SJSA1 (cell line): Measurements from ENCODE around the gene NELL1. TPM values are rescaled to one million over a fixed set of nuclear protein-coding genes. Genes with fewer than 3 reads are reported as not detected.

Experiments
- DNase-seq, 2 experiments: peaks; one replicate each; pipeline ENCODE4 v3.0.0-alpha.2; 2015 to 2020; ENCODE audit warnings: low spot score in 2 of 2, low read depth in 1 of 2
- H3K27ac ChIP-seq: fragments of 250-450 bp; sonication (Bioruptor Pico); 2 replicates; pipeline ENCODE4 v1.5.1; 2020; ENCODE audit warnings: mild to moderate bottlenecking, moderate library complexity
- H3K27me3 ChIP-seq: fragments of 250-450 bp; sonication (Bioruptor Pico); replicated peaks from 2 replicates; pipeline ENCODE4 v1.5.1; 2020; ENCODE audit warnings: mild to moderate bottlenecking, moderate library complexity
- H3K36me3 ChIP-seq: fragments of 250-450 bp; sonication (Bioruptor Pico); 2 replicates; pipeline ENCODE4 v1.5.1; 2020; ENCODE audit warnings: mild to moderate bottlenecking
- H3K4me1 ChIP-seq: fragments of 250-450 bp; sonication (Bioruptor Pico); replicated peaks from 2 replicates; pipeline ENCODE4 v1.6.1; 2021; ENCODE audit warnings: mild to moderate bottlenecking
- H3K4me3 ChIP-seq: fragments of 250-450 bp; sonication (Bioruptor Pico); 2 replicates; pipeline ENCODE4 v1.5.1; 2020; ENCODE audit warnings: mild to moderate bottlenecking
- H3K9me3 ChIP-seq: fragments of 250-450 bp; sonication (Bioruptor Pico); replicated peaks from 2 replicates; pipeline ENCODE4 v1.5.1; 2020; ENCODE audit warnings: mild to moderate bottlenecking
- total RNA-seq: library from RNA; depleted of rRNA; stranded (reverse); fragments of >200 nt; shearing (Covaris generic); gene quantifications from 2 replicates; pipeline ENCODE4 v1.2.3, GENCODE V29; 2014

Gene NELL1
- total RNA-seq, 1 experiment from 2014 or later = not detected

DNA sequence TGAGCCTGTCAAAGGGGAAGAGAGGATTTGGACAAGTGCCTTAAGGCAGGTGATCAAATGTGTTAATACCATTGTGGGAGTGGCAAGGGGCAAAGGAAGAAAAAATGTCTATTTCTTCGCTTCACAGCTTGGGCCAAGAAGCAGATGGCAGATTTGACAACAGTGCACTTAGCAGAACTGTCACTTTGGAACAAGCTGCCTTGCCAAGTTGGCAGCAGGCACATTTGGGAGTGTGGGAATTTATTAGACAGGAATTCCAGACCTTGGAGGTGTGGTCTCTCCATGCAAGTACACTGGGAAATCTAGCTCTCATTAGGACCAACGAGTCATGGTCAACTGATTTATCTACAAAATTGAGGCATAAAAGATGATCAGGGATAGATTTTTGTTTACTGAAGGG is 265.1 kb downstream of the NELL1 start:
- no peaks in the 10 kb centered on the region; the same call in 1 of the 2 replicates for H3K9me3 ChIP-seq
- DNase-seq = no peak
- H3K27me3 ChIP-seq = no peaks in the 10 kb centered on the region
- no peaks in the 10 kb centered on the region for H3K4me1 ChIP-seq
- H3K36me3 ChIP-seq = no peaks in the 10 kb centered on the region
- H3K4me3 ChIP-seq = no peak overlapping the region
- H3K27ac ChIP-seq = no peak overlapping the region

DNA sequence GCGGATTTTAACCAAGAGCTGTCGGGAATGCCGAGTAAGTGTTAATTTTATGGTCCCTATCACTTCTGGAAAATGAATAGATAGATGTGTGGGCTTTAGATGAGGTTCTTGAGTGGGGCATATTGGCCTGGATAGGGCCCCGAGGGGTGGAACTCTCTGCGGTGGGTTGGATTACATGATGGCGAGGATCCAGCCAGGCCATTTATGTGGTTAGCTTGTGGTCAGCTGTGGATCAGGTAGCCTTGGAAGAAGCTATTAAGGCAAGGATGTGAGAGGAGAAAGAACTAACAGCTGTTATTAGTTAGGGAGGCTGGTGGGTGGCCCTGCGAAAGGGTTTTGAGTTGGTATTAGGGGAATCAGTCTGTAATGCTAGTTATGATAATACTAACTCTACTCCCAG is 268.4 kb downstream of the NELL1 start:
- H3K27me3 ChIP-seq = no peaks in the 10 kb centered on the region
- no peaks in the 10 kb centered on the region; the same call in 1 of the 2 replicates for H3K9me3 ChIP-seq
- DNase-seq = no peak
- H3K27ac ChIP-seq = no peak overlapping the region
- H3K4me1 ChIP-seq = no peaks in the 10 kb centered on the region
- H3K4me3 ChIP-seq = no peak overlapping the region
- no peaks in the 10 kb centered on the region for H3K36me3 ChIP-seq

- Histone ChIP-seq H3K36me3 (no peaks in the 10 kb centered on the region), H3K4me1 (no peaks in the 10 kb centered on the region), H3K4me3 (no peak overlapping the region), H3K27me3 (no peaks in the 10 kb centered on the region), H3K9me3 (peaks cover 6% of the 10 kb centered on the region; the same call in 1 of the 2 replicates), H3K27ac (no peak overlapping the region)
- no peak for DNase-seq
Observed at GRCh38 chr11:20949585-20949984, 280.2 kb downstream of the NELL1 start.

DNA sequence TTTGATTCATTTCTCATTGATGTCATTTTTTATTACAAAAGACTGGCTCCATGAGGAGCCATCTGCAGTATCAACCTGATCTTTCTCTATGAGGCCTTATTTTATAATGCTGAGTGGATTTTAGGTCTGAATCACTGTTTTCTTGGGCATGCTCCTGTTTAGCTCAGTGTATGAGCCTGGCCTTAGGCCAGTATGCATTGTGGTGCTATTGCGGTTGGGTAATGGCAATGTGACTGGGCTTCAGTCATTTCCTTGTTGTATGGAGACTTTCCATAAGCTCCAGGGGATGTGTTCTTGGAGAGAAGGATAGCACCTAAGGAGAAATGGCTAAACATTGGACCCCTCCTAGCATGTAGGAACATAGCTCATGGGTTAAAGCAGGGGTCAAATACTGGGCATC is 293.2 kb downstream of the NELL1 start:
- Histone ChIP-seq H3K27ac (no peak overlapping the region), H3K36me3 (no peaks in the 10 kb centered on the region), H3K4me1 (no peaks in the 10 kb centered on the region), H3K9me3 (peaks cover 4% of the 10 kb centered on the region; the same call in 1 of the 2 replicates), H3K4me3 (no peak overlapping the region), H3K27me3 (no peaks in the 10 kb centered on the region)
- DNase-seq = no peak

DNA sequence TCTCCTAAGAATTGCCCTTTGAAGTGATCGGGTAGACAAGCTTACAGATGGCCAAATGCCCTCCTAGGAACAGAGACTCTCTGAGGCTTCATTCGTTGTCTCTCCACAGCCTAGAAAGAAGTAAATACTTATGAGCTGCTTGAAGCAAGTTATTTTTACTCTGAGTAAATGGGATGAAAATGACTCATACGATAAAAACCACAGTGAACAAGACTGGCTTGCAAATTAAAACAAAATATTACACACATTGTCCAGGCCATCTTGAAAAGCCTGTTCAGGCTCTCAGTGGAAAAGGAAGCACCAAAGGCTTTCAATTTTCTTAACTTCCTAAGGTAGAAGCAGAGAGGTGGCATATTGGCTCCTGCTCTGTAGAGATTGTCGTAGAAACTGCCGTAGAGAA is 294.2 kb downstream of the NELL1 start:
- H3K27ac ChIP-seq = no peak overlapping the region
- no peaks in the 10 kb centered on the region for H3K4me1 ChIP-seq
- no peaks in the 10 kb centered on the region for H3K36me3 ChIP-seq
- DNase-seq = no peak
- H3K4me3 ChIP-seq = no peak overlapping the region
- no peaks in the 10 kb centered on the region for H3K27me3 ChIP-seq
- H3K9me3 ChIP-seq = peaks cover 4% of the 10 kb centered on the region; the same call in 1 of the 2 replicates

DNA sequence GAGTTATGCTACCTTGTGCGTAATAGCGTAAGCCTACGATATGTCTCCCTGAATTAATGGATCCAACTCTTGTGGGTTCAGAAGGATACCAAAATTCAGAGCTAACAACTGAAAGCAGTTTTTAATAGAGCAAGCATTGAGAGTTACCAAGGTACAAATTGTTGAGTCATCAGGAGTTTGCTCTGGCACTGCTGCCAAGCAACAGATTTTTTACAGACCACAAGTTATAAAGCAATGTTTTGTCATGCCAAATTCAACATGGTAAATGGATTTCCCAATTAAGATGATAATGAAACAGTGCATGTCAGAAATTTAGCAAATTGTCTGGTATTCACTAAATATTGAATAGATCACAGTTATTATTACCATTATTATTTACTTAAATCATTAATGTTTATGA is 295.6 kb downstream of the NELL1 start:
- DNase-seq = no peak
- no peaks in the 10 kb centered on the region for H3K4me1 ChIP-seq
- no peak overlapping the region for H3K4me3 ChIP-seq
- no peaks in the 10 kb centered on the region for H3K36me3 ChIP-seq
- H3K27me3 ChIP-seq = no peaks in the 10 kb centered on the region
- H3K27ac ChIP-seq = no peak overlapping the region
- peaks cover 2% of the 10 kb centered on the region; the same call in 1 of the 2 replicates for H3K9me3 ChIP-seq

DNA sequence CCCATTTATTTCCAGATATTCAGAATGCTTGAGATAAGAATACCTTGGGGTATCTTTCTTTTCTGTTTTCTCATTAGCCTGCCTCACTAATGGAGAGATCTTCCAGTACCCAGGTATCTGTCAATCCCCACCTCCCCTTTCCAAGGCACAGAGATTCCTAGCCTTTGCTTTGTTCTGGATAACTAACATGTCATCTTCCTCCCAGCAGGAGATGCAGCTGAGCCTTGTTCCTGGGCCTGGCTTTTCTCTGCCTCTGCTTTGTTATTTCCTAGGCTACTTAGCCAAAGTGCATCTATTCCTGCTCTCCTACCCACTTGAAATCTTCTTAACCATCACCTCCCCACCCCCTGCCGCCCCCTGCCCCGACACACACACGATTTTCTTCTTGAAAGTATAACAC is 297.1 kb downstream of the NELL1 start:
- H3K36me3 ChIP-seq = no peaks in the 10 kb centered on the region
- no peak overlapping the region for H3K27ac ChIP-seq
- no peaks in the 10 kb centered on the region for H3K27me3 ChIP-seq
- no peaks in the 10 kb centered on the region for H3K4me1 ChIP-seq
- H3K9me3 ChIP-seq = peaks cover 2% of the 10 kb centered on the region; the same call in 1 of the 2 replicates
- no peak for DNase-seq
- no peak overlapping the region for H3K4me3 ChIP-seq

DNA sequence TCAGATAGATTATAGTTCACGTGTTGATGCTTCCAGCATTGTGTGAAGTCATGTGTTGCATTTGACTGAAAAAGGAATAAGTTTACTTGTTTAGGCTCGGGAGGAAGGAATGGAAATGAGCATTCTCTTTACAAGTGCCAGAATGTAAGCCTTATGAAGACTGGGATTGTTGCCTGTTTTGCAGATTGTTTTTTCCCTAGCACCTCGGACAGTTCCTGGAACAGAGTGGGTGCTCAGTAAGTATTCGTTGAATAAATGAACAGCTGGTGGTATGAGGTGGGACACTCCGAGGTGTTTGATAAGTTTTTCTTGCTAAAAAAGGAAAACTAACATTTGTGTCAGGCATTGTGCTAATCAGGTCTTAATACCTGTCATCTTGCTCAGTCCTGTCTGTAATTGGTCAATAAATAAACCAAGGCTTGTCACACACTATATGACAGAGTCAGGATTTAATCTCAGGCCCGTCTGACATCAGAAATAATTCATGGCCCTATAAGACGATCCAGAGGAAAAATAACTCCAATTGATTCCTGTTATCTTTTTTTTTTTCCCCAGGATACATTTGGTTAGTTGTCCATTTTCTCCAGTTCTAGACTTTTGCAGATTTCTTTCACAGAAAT is 304.7 kb downstream of the NELL1 start:
- Histone ChIP-seq H3K27me3 (no peaks in the 10 kb centered on the region), H3K4me3 (no peak overlapping the region), H3K4me1 (no peaks in the 10 kb centered on the region), H3K9me3 (no peaks in the 10 kb centered on the region; the same call in 1 of the 2 replicates), H3K27ac (no peak overlapping the region), H3K36me3 (no peaks in the 10 kb centered on the region)
- no peak for DNase-seq

- no peaks in the 10 kb centered on the region for H3K36me3 ChIP-seq
- H3K4me3 ChIP-seq = no peak overlapping the region
- no peak overlapping the region for H3K27ac ChIP-seq
- no peaks in the 10 kb centered on the region for H3K9me3 ChIP-seq
- DNase-seq = no peak
- H3K4me1 ChIP-seq = no peaks in the 10 kb centered on the region
- H3K27me3 ChIP-seq = no peaks in the 10 kb centered on the region
Observed at GRCh38 chr11:20980736-20981135, 311.4 kb downstream of the NELL1 start.

DNA sequence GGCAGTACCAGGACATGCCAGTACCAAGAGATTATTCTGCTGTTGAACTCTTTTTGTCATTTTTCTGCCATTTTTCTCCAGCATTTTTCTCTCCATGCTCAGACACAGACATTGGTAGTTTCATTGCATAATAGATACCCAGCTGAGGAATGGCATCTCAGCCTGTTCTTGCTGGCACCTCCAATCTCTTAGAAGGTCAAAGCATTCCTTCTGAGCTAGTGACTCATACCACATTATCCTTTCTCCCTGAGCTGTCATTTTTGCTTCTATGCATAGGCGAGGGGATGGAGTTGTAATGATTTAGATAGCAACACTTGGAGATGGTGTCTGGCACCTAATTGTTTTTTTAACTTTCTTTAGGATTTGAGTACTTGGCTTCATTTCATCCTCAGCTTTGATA is 321.1 kb downstream of the NELL1 start:
- H3K27ac ChIP-seq = no peak overlapping the region
- no peaks in the 10 kb centered on the region for H3K4me1 ChIP-seq
- H3K36me3 ChIP-seq = no peaks in the 10 kb centered on the region
- no peaks in the 10 kb centered on the region for H3K27me3 ChIP-seq
- no peak for DNase-seq
- H3K4me3 ChIP-seq = no peak overlapping the region
- no peaks in the 10 kb centered on the region for H3K9me3 ChIP-seq

- H3K4me3 ChIP-seq = no peak overlapping the region
- H3K4me1 ChIP-seq = no peaks in the 10 kb centered on the region
- H3K27ac ChIP-seq = no peak overlapping the region
- no peak for DNase-seq
- H3K27me3 ChIP-seq = no peaks in the 10 kb centered on the region
- H3K9me3 ChIP-seq = no peaks in the 10 kb centered on the region; the same call in 1 of the 2 replicates
- no peaks in the 10 kb centered on the region for H3K36me3 ChIP-seq
Observed at GRCh38 chr11:20991471-20991870, 322.1 kb downstream of the NELL1 start.

DNA sequence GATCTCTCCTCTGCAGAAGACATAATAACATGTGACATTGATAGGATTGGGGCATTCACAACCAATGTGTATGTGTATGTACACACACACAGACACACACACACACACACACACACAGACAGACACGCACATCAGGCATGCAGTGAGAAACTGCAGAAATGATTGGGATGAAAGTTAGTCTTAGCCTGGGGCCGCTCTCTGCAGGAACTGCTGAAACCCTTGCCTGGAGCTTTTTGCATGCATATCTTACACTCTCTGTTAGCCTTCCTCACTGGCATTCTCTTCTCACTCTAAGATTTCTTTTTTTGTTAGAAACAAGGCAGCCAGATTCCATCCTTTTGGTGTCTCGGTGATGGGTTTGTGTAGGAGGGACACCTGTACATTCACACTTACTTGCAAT is 337.9 kb downstream of the NELL1 start:
- no peak overlapping the region for H3K4me3 ChIP-seq
- H3K27me3 ChIP-seq = no peaks in the 10 kb centered on the region
- H3K4me1 ChIP-seq = no peaks in the 10 kb centered on the region
- no peak overlapping the region for H3K27ac ChIP-seq
- no peaks in the 10 kb centered on the region; the same call in 1 of the 2 replicates for H3K9me3 ChIP-seq
- no peaks in the 10 kb centered on the region for H3K36me3 ChIP-seq
- DNase-seq = no peak

DNA sequence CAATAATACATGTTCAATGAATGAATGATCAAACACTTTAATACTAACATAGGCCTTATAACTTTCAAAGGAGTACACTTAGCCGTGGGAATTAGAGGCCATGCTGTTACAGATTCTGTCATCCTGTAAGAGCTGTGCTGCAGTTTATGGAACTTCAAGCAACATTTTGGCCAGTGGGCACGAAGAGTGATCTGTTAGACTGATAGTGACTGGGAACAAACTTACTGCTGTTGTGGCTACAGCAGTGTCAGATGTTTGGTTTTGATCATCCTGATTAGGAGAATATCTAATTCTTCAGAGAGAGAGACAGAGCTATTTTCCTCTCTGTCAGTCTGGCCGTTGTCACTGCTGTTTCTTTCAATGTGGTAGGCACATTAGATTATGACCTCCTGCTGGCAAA is 348.9 kb downstream of the NELL1 start:
- Histone ChIP-seq H3K36me3 (no peaks in the 10 kb centered on the region), H3K4me1 (no peaks in the 10 kb centered on the region), H3K4me3 (no peak overlapping the region), H3K27me3 (no peaks in the 10 kb centered on the region), H3K9me3 (no peaks in the 10 kb centered on the region; the same call in 1 of the 2 replicates), H3K27ac (no peak overlapping the region)
- no peak for DNase-seq

DNA sequence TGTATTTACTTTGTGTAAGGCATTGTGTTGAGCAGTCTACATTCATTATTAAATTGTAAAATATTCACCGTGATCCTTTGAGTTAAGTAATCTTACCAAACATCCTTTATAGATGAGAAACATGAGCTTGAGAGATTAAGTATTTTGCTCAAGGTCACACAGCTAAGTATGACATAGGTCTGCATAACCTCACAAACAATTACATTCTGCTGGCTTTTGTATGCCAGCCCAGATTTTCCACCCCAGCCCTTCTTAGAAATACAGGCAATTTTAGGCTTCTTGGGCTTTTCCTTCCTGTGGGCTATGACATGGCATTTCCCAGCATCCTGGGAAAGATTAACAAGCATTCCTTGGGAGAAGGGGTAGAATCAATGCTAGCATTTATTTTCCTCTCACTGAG is 357.3 kb downstream of the NELL1 start:
- no peak overlapping the region for H3K4me3 ChIP-seq
- peaks cover 3% of the 10 kb centered on the region; the same call in 1 of the 2 replicates for H3K9me3 ChIP-seq
- no peaks in the 10 kb centered on the region for H3K4me1 ChIP-seq
- H3K27ac ChIP-seq = no peak overlapping the region
- no peaks in the 10 kb centered on the region for H3K36me3 ChIP-seq
- DNase-seq = no peak
- H3K27me3 ChIP-seq = no peaks in the 10 kb centered on the region

DNA sequence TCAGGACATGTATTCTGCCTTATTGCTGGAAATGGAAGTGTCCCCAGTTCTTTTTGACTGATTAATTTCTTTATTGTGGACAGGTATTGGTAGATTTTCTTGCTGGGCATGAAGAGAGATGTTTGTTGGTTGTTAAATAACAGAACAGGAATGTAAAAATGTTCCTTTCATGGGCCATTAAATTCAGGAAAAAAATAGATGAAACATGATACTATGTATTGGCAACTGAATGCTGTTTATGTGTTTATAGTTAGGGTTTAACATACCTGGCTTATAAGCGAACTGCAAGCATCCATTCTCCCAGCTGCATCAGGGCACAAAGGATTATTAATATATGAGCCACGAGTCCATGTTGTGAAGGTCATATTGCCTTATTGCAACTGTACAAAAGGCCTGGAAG is 368.5 kb downstream of the NELL1 start:
- H3K27me3 ChIP-seq = no peaks in the 10 kb centered on the region

More for the DNA sequence above, 368.5 kb downstream of the NELL1 start:
- no peak overlapping the region for H3K4me3 ChIP-seq
- no peak overlapping the region for H3K27ac ChIP-seq
- DNase-seq = no peak
- H3K9me3 ChIP-seq = peaks cover 3% of the 10 kb centered on the region; the same call in 1 of the 2 replicates
- no peaks in the 10 kb centered on the region for H3K4me1 ChIP-seq
- no peaks in the 10 kb centered on the region for H3K36me3 ChIP-seq
